NCI-H2029 (cell line): ENCODE measurements around the gene MAML2.

Experiments
- DNase-seq: peaks from one replicate; lab custom pipeline; 2025; lab: John Stamatoyannopoulos, UW

Gene MAML2

DNA sequence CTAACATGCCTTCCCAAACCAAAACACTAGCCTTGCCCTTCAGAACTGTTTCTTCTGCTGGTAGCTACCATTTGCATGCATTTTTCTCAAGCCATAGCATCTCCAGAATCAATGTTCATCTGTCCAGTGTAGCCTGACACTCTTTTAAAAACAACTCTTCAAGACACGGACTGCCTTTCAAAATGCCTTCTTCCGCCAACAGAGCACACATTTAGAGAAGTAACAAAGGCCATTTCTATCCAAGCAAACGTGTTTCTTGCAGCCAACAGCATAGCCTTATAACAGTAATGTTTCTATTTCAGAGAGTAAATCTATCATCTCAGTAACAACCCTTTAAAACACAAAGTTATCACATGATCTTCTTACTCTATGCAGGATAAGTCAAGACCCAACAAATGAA, 275.8 kb downstream of the MAML2 start:
- DNase-seq: no peak

DNA sequence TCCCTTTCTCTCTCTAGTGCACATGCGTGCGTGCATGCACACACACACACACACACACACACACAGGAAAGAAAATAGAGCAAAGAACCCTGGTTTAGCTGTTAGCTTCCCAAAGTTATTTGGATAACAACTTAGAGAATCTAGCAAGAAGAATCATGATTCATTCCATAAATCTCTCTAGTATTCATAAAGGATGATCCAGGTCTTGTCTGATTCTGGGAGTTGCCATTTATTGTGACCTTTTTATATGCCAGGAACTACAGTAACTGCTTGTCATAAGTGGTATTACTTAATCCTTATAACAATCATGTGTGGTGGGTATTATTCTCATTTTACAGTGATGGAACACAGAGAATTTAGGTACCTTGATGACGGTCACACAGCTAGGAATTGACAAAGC, 277.6 kb downstream of the MAML2 start:
- no peak for DNase-seq

DNA sequence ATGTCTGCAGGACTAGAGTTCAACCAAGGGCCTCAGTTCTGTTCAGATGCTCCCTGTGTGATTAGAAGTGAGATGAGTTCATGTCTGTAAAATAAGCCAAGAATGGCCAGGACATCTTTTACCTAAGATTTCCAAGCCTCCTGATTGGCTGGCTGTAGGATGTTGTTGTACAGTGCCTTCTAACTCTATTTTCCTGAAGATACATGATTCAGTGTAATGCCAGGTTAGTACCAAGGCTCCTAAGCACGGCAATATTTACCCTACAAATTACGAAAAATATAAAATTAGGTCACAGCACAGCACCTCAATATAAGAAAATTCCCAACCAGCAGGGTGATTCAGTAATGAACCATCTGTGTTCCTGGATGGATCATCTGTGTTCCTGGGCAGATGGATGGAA, 279.1 kb downstream of the MAML2 start:
- no peak for DNase-seq

DNA sequence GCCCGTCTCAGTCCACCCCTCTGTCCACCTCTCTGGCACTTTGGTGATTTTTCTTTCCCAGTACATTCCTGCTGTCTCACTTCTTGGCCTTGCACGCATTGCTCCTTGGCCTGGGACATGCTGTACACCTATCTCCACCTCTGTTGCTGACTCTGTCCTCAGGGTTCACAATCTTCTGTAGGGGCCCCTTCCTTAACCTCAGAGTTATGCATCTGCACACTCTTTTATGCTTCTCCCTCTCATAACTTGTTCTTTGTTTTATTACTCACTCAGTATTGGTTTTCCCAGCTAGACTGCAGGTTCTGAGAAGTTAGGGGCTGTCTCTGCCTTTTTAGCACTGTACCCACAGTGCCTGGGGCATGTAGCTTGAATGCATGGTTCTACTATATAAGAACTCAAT, 279.9 kb downstream of the MAML2 start:
- no peak for DNase-seq

DNA sequence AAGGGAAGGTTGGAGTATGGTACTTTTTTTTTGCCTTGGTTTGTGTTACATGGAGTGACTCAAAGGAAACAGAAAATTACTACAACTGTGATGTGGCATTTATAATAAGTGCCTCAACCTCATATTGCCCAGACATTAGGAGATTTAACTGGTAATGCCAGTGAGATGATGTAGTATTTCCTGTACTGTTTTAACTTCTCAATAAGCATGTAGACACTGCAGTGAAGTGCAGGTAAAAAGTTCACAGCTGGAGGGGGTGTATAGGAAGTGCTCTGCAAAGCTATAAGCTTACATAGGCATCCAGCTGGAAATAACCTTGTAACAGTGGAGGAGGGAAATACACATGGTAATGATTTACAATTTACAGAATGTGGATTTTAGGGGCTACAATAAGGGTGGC, 280.9 kb downstream of the MAML2 start:
- DNase-seq: no peak

DNA sequence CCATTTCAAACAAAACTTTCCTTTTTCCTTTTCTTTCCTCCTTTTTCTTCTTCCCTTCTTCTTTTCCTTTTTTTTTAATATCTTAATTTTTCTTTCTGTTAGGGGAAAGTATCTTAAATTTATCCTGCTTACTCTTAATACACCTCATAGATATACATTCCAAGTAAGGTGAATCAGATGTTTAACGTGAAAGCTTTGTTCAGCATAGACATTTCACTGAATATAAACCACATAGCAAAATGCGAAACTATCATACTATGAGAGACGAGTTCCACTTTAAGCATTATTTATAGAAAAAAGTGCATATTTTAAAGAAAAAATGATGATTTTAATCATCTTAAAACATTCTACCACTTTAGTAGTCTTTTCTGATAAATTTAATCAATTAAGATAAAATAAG, 281.3 kb downstream of the MAML2 start:
- no peak for DNase-seq

DNA sequence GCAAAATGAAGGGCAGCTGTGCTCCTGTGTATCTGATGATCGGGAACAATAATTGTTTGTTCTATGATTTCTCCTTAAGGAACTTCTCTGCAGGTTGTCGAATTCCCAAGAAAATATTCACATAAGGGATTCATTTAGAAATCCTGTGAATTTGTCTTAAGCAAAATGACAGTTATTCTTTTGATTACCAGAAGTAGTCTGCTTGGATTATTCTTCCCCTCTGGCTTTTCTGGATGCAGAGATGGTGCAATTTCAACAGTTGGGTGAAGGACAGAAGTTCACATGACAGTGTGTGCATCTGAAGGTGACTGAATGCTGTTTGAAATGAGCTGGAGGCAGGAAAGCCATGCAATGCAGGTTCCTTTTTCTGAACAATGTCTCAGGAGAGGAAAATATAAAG, 281.9 kb downstream of the MAML2 start:
- no peak for DNase-seq

DNA sequence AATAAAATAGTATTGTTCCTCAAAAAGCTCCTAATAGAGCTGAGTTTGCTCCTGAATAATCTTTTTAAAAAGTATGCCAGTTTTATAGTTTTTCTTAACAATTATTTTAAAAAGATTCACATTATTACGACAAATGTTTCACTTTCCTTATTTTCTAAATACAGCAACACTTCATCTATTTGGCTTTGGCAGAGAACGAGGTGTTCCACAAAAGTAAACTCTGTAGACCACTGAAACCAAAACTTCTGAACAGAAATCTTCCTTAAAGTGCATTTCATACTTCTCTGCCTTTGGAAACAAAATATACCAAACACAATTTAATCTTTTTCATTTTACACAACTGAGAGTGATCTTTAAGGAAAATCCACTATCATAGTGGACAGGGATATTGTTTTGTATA, 285.5 kb downstream of the MAML2 start:
- DNase-seq: no peak

DNA sequence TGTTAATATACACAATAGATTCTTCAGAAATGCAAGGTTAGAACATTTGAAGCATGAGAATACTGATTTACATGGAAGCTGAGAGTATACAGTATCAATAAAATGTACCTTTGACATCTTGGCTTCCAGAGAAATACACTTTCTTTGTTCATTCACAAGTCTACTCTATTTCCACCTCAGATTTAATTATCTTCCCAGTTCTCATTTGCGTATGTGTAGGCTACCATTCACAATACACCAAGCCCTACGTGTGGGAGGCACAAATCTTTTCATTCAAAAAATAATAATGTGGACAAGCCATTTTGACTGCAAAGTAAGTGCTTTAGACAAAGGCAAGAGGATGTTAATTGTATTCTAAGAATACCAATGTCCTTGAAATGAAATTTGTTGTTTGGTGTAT, 286.4 kb downstream of the MAML2 start:
- no peak for DNase-seq

DNA sequence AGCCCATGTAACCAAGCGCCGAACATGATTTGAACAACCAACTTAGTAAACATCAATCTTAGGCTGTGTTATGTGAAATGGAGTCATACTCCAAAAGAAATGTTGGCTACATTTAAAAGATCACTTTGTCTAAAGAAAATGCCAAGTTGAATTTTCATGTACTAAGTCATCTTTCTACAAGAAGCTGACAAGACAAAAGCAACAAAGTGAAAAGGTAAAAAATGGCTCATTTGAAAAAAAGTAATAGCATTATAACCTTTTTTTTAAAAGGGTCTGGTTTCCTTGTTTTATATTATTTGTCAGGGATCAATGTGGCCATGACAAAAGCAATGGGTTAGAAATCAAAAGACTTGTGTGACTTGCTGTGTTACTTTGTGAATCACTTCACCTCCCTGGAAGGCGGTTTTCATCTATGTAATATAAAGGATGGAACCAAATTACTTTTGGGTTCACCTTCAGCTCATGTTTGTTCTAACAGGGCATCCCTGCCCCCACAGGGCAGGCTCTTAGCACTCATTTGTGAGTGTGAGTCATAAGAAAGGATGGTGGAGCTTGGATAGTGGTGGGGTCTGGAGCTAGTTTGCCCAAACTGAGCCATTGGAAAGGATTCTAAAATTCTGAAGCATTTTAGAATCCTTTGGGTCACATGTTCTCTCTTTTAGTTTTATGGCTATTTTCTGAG, 287.1 kb downstream of the MAML2 start:
- no peak for DNase-seq

DNA sequence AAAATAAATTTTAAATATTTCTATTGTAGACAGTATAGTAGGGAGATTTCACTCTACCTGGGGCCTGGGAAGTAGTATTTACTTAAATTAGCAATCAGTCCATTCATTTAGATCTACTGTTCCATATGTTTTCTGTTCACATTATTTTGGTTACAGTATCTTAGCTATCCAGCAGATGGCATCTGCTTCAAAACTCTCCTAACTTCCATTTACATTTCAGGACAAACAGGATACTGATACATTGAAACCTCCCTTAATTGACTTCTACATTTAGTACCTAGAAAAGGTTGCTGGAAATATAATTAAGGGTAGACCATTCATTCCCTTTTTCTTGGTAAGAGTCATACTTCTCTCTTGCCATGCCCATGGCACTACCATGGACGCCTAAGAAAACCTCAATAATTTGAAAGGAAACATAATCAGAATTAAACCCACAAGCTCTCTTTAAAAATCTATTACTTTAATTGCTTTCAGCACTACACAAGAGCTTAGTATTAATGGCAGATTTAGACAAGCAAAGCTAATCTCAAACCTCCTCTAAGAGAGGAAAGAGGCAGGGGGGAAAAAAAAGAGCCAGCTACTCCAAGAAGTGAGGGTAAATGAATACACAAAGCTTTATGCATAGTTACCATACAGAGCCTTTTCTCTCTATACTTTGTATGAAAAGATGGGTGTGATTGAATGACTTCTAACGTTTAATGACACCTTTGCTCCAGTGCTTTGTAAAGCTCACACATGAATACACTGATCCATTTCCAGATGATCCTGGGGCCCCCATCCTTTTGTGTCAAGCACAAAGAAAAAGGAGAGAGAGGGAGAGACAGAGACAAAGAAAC, 287.9 kb downstream of the MAML2 start:
- no peak for DNase-seq

DNA sequence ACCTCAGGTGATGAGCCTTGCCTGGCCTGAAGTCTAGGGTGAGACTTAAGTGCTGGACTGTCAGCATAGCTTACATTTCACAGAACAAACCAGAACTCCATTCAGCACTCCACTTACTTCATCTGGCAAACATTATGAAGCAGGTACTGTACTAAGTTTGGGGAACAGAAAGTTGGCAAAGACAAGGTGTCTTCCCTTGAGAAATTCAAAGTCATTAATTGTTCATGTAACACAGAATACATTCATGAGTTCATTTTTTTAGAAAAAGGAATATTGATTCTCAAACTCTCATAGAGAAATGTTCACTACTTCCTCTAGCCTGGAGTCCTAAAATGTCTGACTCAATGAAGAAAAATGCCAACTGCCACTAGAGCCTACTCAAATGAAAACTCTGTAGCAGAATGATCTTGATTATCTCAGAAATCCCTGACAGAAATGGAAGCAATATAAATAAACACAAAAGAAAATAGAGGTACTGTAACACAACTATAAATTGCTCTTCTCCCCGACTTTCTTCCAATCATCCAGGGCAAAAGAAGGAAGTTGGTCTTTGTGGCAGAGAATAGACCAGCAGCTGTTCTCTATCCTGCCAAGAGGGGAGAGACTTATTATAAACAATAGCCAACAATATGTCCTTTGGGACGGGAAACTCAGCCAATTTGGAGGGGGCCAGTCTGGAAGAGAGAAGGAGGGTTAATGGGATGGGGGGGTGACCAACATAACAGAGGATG, 289.9 kb downstream of the MAML2 start:
- no peak for DNase-seq

DNA sequence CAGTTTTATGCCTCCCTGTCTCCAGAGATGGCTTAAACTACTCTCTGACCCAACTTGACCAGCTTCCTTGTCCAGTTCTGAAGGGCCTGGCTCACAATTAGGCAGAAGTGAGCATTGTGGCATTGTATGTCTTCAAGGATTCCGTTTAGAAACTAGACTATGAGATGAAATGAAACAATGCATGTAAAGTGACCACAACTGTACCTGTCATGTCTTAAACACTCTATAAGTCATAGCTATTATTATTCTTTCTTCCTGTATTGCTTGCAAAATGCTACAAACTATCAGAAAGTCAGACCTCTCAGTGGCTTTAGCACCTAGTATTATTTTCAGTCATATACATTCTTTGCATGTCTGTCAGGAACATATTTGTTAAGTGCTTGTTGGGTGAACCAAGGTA, 291.2 kb downstream of the MAML2 start:
- DNase-seq: no peak

DNA sequence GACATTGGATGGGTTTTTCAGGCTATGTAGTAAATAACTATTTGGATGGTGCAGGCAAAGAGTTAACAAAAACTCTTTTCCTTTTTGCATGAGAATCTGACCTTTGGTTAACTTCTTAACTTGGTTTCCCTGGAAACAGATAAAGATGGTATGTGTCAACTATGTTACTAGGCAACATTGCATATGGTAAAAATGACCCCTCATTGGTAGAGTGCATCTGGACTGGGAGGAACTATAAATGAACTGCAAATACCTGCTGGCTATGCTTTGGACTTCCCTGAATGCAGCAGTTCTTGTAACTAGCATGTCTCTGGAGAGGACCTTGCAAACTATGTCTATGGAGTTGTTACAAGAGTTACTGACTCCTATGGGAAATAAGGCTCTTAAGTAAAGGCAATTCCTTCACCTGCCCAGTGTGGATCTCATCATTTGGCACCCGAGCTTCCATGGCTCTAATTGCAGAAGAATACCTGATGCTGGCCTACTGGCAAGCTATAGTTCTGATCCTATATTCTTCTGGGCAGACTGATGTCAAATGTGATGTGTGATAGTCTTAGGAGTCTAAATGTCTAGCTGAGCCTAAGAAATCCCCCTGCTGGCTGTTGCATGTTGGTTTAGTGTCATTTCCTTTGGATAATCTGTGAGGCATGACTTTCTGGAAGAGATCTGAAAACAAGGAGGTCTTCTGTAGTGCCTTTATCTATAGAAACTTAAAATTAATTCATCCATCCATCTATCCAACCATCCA, 292.4 kb downstream of the MAML2 start:
- no peak for DNase-seq

DNA sequence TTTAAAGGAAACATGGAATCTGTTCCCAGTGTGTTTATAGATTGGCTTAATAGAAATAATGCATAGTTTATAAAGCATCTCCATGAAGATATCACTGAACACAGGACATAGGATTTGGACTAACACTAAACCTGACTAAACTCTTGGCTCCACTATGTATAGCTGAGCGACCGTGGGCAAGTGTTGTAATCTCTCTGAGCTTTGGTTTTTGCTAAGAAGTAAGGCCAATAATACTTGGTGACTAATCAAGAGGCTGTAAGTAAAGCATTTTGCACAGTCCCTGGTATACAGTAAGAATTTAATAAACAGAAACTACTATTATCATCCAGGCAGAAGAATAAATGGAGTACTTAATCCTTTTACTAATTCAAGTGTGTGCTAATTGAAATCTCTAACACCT, 293.6 kb downstream of the MAML2 start:
- no peak for DNase-seq

DNA sequence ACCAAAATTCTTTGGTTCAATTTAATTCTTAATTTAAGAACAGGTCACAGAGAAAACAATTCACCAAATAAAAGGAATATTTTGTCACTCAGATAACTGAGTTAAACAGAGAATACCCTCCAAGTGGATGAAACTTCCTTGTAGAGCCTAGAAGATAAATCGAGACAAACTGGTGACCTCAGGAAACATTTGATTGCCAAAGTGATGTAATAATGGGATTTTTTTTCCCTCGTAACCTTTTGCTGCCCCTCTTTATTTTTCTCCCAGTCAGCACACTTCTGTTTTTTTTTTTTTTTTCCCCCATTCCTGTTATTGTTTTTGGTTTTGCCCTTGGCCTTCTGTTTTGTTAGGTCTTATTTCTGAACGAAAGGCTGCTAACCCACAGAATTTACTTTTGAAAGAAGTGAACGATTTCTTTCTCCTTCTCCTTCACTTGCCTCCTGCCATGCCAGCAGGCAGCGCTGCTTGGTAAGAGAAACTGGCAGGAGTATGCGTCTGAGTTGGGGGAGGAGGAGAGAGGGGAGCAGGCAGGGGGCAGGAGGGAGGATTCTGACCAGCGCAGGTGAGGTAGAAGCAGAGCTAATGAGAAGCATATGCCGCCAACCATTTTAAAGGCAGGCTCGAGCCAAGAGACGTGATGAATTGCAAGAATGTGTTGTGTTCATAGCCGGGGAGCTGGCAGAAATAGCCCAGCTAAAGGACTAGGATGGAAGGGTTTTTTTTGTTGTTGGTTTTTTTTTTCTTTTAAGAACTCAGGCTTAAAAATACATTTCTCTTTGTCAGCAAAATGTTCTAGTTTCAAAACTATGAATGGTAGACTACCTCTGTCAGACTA, 297.2 kb downstream of the MAML2 start:
- DNase-seq: no peak

DNA sequence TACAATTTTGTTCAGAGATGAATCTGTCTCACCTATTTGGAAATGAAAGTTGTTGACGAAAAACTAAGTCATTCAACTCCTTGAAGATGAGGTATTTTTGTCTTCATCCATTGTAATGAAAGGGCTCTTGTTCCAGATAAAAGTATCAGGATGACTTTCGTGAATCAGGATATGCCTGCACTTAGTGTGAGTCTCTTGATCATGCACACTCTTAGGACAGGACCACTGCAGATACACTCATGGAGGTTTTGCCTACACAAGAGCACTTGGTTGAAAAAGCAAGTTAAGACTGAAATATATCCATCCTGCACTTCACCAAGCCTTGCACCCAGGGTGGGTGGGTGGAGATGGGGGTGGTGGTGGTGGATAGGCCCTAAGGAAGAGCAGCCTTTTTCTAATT, 298.2 kb downstream of the MAML2 start:
- no peak for DNase-seq

DNA sequence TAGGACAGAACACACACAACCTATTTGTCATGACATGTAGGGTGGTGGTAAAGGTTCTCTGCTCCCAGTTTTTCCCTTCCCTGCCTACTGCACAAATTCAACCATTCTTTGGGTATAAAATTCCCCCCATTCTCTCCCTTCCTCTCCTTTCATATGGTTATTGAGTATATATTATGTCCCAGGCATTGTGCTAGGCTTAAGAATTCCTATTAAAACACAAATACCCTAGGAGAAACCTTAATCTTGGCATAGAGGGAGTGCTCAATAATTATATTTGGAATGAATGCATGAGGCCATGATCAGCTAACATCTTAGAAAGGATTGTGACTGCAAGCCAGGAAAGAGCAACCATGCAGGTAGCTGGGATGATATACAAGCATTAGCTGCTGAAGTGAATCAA, 298.7 kb downstream of the MAML2 start:
- DNase-seq: no peak

DNA sequence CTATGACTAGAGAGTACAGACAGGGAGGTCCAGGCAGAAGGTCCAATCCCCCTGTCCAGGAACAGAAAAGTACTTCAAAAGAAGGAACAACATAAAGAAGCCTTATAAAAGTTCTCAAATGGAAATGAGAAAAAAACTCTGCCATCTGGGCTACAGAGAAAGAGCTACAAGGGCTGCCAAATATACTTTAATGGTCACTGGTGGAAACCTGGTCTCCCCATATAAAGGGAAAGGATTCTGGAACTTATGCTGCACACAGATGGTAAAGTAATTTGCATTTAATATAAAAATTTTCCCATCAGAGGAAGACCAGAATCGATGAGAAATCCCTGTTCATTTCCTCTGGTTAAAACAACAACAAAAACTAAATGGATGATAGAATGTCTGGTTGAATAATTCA, 299.7 kb downstream of the MAML2 start:
- no peak for DNase-seq

DNA sequence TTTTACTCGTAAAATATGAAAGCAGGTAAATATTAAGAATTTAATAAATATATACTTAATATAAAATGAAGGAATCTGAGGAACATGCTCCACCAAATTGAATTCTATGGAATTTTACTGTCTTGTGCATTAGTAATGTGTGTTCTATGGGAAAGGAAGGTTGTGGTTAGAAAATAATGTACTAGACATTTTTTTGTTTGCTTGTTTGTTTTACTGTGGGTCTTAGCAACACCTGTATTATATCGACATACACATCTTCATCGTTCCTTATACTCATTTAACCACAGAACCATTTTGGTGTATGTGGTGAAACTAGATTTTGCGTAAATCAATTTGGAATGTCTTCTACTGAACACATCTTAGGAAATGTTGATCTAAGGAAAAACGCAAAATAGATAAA, 304.9 kb downstream of the MAML2 start:
- no peak for DNase-seq

DNA sequence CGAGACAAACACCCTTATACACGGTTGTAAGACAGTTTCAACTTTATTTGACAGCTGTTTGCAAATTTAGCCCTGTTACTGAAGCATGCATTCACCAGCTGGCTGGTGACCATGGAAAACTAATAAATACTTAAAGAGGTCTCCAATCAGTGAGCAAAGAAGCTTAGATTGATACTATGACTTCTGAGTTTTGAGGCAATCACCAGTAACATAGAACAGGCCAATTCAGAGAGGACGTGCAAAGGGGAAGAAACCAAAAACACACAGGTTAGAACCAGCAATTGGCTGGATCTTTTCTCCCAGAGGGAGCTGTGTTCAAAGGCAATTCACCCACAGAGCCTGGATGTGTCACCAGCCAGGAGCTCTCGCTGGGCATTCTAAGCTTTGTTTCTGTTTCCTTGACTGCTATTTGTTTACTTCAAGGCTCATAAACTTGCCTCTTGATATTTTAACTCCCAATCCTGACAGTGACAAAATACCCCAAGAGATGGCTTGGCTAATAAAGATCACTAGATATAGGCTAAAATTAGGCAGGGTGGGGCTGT, 305.5 kb downstream of the MAML2 start:
- no peak for DNase-seq
